Measurements from ENCODE around the gene KCND1. TPM values are rescaled to one million over a fixed set of nuclear protein-coding genes. Genes with fewer than 3 reads are reported as not detected.

The KCND1 gene
- total and polyA plus RNA-seq, 2 experiments from 2014 or later, result 0.87 to 2.0 TPM

- Histone ChIP-seq H3K9me3 (ENCODE audit: low read depth) (no peaks in the 10 kb centered on the region), H3K4me3 (no peak overlapping the region), H3K9me2 (replicated peaks; ENCODE audit: insufficient read depth) (no peaks in the 10 kb centered on the region), H2AFZ (no peak overlapping the region), H4K20me1 (ENCODE audit: insufficient read depth, poor library complexity, severe bottlenecking) (peaks cover 6% of the 10 kb centered on the region), H3K4me2 (no peak overlapping the region), H3K27ac (no peak overlapping the region), H3K36me3 (replicated peaks; ENCODE audit: insufficient read depth, low read depth) (no peaks in the 10 kb centered on the region), H3K79me2 (peaks cover 41% of the 10 kb centered on the region), H3K27me3 (no peaks in the 10 kb centered on the region), H3K4me1 (ENCODE audit: insufficient read depth) (no peaks in the 10 kb centered on the region)
- TF ChIP-seq EZH2 (IDR thresholded peaks at IDR 0.05; ENCODE audit: borderline replicate concordance), result no peak
- no peak for TF ChIP-seq CTCF (IDR thresholded peaks at IDR 0.05; ENCODE audit: poor library complexity)
- no peak for TF ChIP-seq EZH2phosphoT487 (IDR thresholded peaks at IDR 0.05; ENCODE audit: low read depth, severe bottlenecking, unreplicated experiment)
- 69% methylated on average over 1 of the region's 1 CpG for WGBS (ENCODE audit: low lambda C conversion rate, missing lambda C conversion rate)
- no peak for DNase-seq (ENCODE audit: low spot score)
These were observed 32.8 kb downstream of the KCND1 start for GRCh38 chrX:48938721-48939425.

- no peak for DNase-seq (ENCODE audit: low spot score)
These were observed 34.4 kb downstream of the KCND1 start for GRCh38 chrX:48937054-48937907.

GRCh38 chrX:48936429-48937053 lies 35.1 kb downstream of the KCND1 start:
- no peak for DNase-seq (ENCODE audit: low spot score)
- H3K4me2 ChIP-seq, result peak overlapping the region; percentile 8
- WGBS (ENCODE audit: low lambda C conversion rate, missing lambda C conversion rate), result 87% methylated on average over 8 of the region's 8 CpGs
- no peaks in the 10 kb centered on the region for H3K9me2 ChIP-seq (replicated peaks; ENCODE audit: insufficient read depth)
- H3K4me3 ChIP-seq, result no peak overlapping the region
- no peaks in the 10 kb centered on the region for H3K9me3 ChIP-seq (ENCODE audit: low read depth)
- peaks cover 30% of the 10 kb centered on the region for H3K79me2 ChIP-seq
- H3K27me3 ChIP-seq, result no peaks in the 10 kb centered on the region
- no peaks in the 10 kb centered on the region for H3K36me3 ChIP-seq (replicated peaks; ENCODE audit: insufficient read depth, low read depth)
- peaks cover 6% of the 10 kb centered on the region for H4K20me1 ChIP-seq (ENCODE audit: insufficient read depth, poor library complexity, severe bottlenecking)
- no peaks in the 10 kb centered on the region for H3K4me1 ChIP-seq (ENCODE audit: insufficient read depth)
- TF ChIP-seq EZH2 (IDR thresholded peaks at IDR 0.05; ENCODE audit: borderline replicate concordance) (no peak), EZH2phosphoT487 (IDR thresholded peaks at IDR 0.05; ENCODE audit: low read depth, severe bottlenecking, unreplicated experiment) (no peak), CTCF (IDR thresholded peaks at IDR 0.05; ENCODE audit: poor library complexity) (no peak)
- no peak overlapping the region for H3K27ac ChIP-seq
- H2AFZ ChIP-seq, result no peak overlapping the region

More at GRCh38 chrX:48937054-48937907, 34.4 kb downstream of the KCND1 start:
- H3K36me3 ChIP-seq (replicated peaks; ENCODE audit: insufficient read depth, low read depth), result no peaks in the 10 kb centered on the region
- H3K4me1 ChIP-seq (ENCODE audit: insufficient read depth), result no peaks in the 10 kb centered on the region
- H3K4me2 ChIP-seq, result peak overlapping the region; percentile 8
- TF ChIP-seq EZH2phosphoT487 (IDR thresholded peaks at IDR 0.05; ENCODE audit: low read depth, severe bottlenecking, unreplicated experiment) (no peak), EZH2 (IDR thresholded peaks at IDR 0.05; ENCODE audit: borderline replicate concordance) (no peak), CTCF (IDR thresholded peaks at IDR 0.05; ENCODE audit: poor library complexity) (peak; percentile 13)
- H3K27ac ChIP-seq, result peak overlapping the region; percentile 20
- no peaks in the 10 kb centered on the region for H3K9me2 ChIP-seq (replicated peaks; ENCODE audit: insufficient read depth)
- WGBS (ENCODE audit: low lambda C conversion rate, missing lambda C conversion rate), result 45% methylated on average over 9 of the region's 9 CpGs
- no peaks in the 10 kb centered on the region for H3K9me3 ChIP-seq (ENCODE audit: low read depth)
- no peak overlapping the region for H2AFZ ChIP-seq
- no peak overlapping the region for H3K4me3 ChIP-seq
- H4K20me1 ChIP-seq (ENCODE audit: insufficient read depth, poor library complexity, severe bottlenecking), result peaks cover 6% of the 10 kb centered on the region
- H3K79me2 ChIP-seq, result peaks cover 30% of the 10 kb centered on the region
- H3K27me3 ChIP-seq, result no peaks in the 10 kb centered on the region
